ENCODE data around the gene TRPM2. TPM values are rescaled to one million over a fixed set of nuclear protein-coding genes. Genes with fewer than 3 reads are reported as not detected.
"Not testable (repeated sequence)": the region's sequence is repeated elsewhere in the genome, so short reads cannot be mapped to it uniquely, and the experiment has no call there.

The TRPM2 gene
- total and polyA plus RNA-seq, 2 donors, result 2.7 to 9.4 TPM

DNA sequence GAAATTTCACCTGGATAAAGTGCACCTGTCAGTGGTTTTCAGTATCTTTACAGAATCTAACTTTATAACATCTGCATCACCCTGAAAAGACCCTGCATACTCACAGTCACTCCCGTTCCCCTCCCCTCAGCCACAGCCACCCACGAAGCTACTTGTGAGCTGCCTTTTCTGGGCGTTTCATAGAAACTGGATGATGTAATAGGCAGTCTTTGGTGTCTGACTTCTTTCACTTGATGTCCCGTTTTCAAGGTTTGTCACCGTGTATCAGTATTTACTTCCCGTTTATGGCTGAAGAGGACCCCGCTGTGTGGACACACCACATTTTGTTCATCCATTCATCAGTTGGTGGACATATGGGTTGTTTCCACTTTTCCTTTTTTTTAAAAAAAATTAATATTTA, 54.1 kb downstream of the TRPM2 start:
- H3K4me3 ChIP-seq (ENCODE audit: low read length in 2 of 2), result no peak overlapping the region
- H3K27ac ChIP-seq (ENCODE audit: low read depth in 1 of 2, low read length in 1 of 2), result no peak overlapping the region
- peaks cover 0 to 13% of the 10 kb centered on the region in 2 donors for H3K9me3 ChIP-seq (ENCODE audit: control insufficient read depth in 2 of 2, insufficient read depth in 1 of 2, low read length in 1 of 2)
- WGBS, result 88% methylated on average over 7 of the region's 7 CpGs
- H3K36me3 ChIP-seq (ENCODE audit: control insufficient read depth in 2 of 2, insufficient read depth in 2 of 2, low read length in 1 of 2), result no peaks in the 10 kb centered on the region
- no peaks in the 10 kb centered on the region for H3K4me1 ChIP-seq (ENCODE audit: control insufficient read depth in 2 of 2, insufficient read depth in 2 of 2, low read length in 2 of 2)
- DNase-seq (ENCODE audit: low read depth in 6 of 9, low spot score in 9 of 9), result peak in 1 of 9 donors; percentile 10
- H3K27me3 ChIP-seq (ENCODE audit: control insufficient read depth in 2 of 2, insufficient read depth in 1 of 2, low read length in 1 of 2), result no peaks in the 10 kb centered on the region

GRCh38 chr21:44408226-44408625, 54.8 kb downstream of the TRPM2 start:
- DNase-seq (ENCODE audit: low read depth in 6 of 9, low spot score in 9 of 9), result no peak
- Histone ChIP-seq H3K4me3 (ENCODE audit: low read length in 2 of 2) (no peak overlapping the region), H3K4me1 (ENCODE audit: control insufficient read depth in 2 of 2, insufficient read depth in 2 of 2, low read length in 2 of 2) (no peaks in the 10 kb centered on the region), H3K27ac (ENCODE audit: low read depth in 1 of 2, low read length in 1 of 2) (no peak overlapping the region), H3K9me3 (ENCODE audit: control insufficient read depth in 2 of 2, insufficient read depth in 1 of 2, low read length in 1 of 2) (peaks cover 0 to 13% of the 10 kb centered on the region in 2 donors), H3K27me3 (ENCODE audit: control insufficient read depth in 2 of 2, insufficient read depth in 1 of 2, low read length in 1 of 2) (no peaks in the 10 kb centered on the region), H3K36me3 (ENCODE audit: control insufficient read depth in 2 of 2, insufficient read depth in 2 of 2, low read length in 1 of 2) (no peaks in the 10 kb centered on the region)
- WGBS, result 97% methylated on average over 15 of the region's 15 CpGs

- Histone ChIP-seq H3K27me3 (ENCODE audit: control insufficient read depth in 2 of 2, insufficient read depth in 1 of 2, low read length in 1 of 2) (no peaks in the 10 kb centered on the region), H3K36me3 (ENCODE audit: control insufficient read depth in 2 of 2, insufficient read depth in 2 of 2, low read length in 1 of 2) (peaks cover 3 to 9% of the 10 kb centered on the region in 2 donors), H3K9me3 (ENCODE audit: control insufficient read depth in 2 of 2, insufficient read depth in 1 of 2, low read length in 1 of 2) (peaks cover 1 to 23% of the 10 kb centered on the region in 2 donors), H3K27ac (ENCODE audit: low read depth in 1 of 2, low read length in 1 of 2) (no peak overlapping the region), H3K4me1 (ENCODE audit: control insufficient read depth in 2 of 2, insufficient read depth in 2 of 2, low read length in 2 of 2) (no peaks in the 10 kb centered on the region), H3K4me3 (ENCODE audit: low read length in 2 of 2) (no peak overlapping the region)
- no peak for DNase-seq (ENCODE audit: low read depth in 6 of 9, low spot score in 9 of 9)
- 98% methylated on average over 27 of the region's 27 CpGs for WGBS
These were observed 60.3 kb downstream of the TRPM2 start for GRCh38 chr21:44413566-44414290.

GRCh38 chr21:44414291-44415072, 61.1 kb downstream of the TRPM2 start:
- H3K36me3 ChIP-seq (ENCODE audit: control insufficient read depth in 2 of 2, insufficient read depth in 2 of 2, low read length in 1 of 2), result peaks cover 7 to 13% of the 10 kb centered on the region in 2 donors
- H3K4me3 ChIP-seq (ENCODE audit: low read length in 2 of 2), result no peak overlapping the region
- no peak overlapping the region for H3K27ac ChIP-seq (ENCODE audit: low read depth in 1 of 2, low read length in 1 of 2)
- peaks cover 1 to 27% of the 10 kb centered on the region in 2 donors for H3K9me3 ChIP-seq (ENCODE audit: control insufficient read depth in 2 of 2, insufficient read depth in 1 of 2, low read length in 1 of 2)
- 95% methylated on average over 30 of the region's 30 CpGs for WGBS
- DNase-seq (ENCODE audit: low read depth in 6 of 9, low spot score in 9 of 9), result no peak
- no peaks in the 10 kb centered on the region for H3K4me1 ChIP-seq (ENCODE audit: control insufficient read depth in 2 of 2, insufficient read depth in 2 of 2, low read length in 2 of 2)
- H3K27me3 ChIP-seq (ENCODE audit: control insufficient read depth in 2 of 2, insufficient read depth in 1 of 2, low read length in 1 of 2), result no peaks in the 10 kb centered on the region

- peaks cover 7 to 13% of the 10 kb centered on the region in 2 donors for H3K36me3 ChIP-seq (ENCODE audit: control insufficient read depth in 2 of 2, insufficient read depth in 2 of 2, low read length in 1 of 2)
- H3K27ac ChIP-seq (ENCODE audit: low read depth in 1 of 2, low read length in 1 of 2), result no peak overlapping the region
- H3K9me3 ChIP-seq (ENCODE audit: control insufficient read depth in 2 of 2, insufficient read depth in 1 of 2, low read length in 1 of 2), result peaks cover 1 to 27% of the 10 kb centered on the region in 2 donors
- 90% methylated on average over 24 of the region's 24 CpGs for WGBS
- H3K27me3 ChIP-seq (ENCODE audit: control insufficient read depth in 2 of 2, insufficient read depth in 1 of 2, low read length in 1 of 2), result no peaks in the 10 kb centered on the region
- no peak overlapping the region for H3K4me3 ChIP-seq (ENCODE audit: low read length in 2 of 2)
- DNase-seq (ENCODE audit: low read depth in 6 of 9, low spot score in 9 of 9), result no peak
- no peaks in the 10 kb centered on the region for H3K4me1 ChIP-seq (ENCODE audit: control insufficient read depth in 2 of 2, insufficient read depth in 2 of 2, low read length in 2 of 2)
These were observed 61.9 kb downstream of the TRPM2 start for GRCh38 chr21:44415073-44416025.

DNA sequence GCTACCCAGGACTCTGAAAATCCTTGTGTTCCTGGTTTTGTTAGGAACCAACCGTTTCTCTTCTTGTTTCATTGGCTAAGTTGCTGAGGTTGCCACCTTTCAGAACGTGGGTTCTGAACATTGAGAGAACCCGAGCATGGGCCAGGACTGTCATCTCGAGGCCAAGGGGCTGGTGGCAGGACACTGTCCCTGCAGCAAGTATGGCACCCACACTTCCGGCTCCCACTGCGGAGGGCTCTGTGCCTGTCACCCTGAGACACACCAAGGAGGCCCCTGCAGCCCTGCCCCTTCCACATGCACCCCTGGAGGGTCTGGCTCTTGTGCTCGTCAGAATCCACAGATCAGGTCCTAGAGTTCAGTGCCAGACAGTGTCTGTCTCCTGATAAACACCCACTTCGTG, 62.8 kb downstream of the TRPM2 start:
- no peaks in the 10 kb centered on the region for H3K4me1 ChIP-seq (ENCODE audit: control insufficient read depth in 2 of 2, insufficient read depth in 2 of 2, low read length in 2 of 2)
- H3K36me3 ChIP-seq (ENCODE audit: control insufficient read depth in 2 of 2, insufficient read depth in 2 of 2, low read length in 1 of 2), result peaks cover 7 to 13% of the 10 kb centered on the region in 2 donors
- 82% methylated on average over 8 of the region's 8 CpGs for WGBS
- DNase-seq (ENCODE audit: low read depth in 6 of 9, low spot score in 9 of 9), result no peak
- H3K27me3 ChIP-seq (ENCODE audit: control insufficient read depth in 2 of 2, insufficient read depth in 1 of 2, low read length in 1 of 2), result no peaks in the 10 kb centered on the region
- H3K27ac ChIP-seq (ENCODE audit: low read depth in 1 of 2, low read length in 1 of 2), result no peak overlapping the region
- H3K4me3 ChIP-seq (ENCODE audit: low read length in 2 of 2), result no peak overlapping the region
- peaks cover 1 to 27% of the 10 kb centered on the region in 2 donors for H3K9me3 ChIP-seq (ENCODE audit: control insufficient read depth in 2 of 2, insufficient read depth in 1 of 2, low read length in 1 of 2)

GRCh38 chr21:44417621-44418107, 64.2 kb downstream of the TRPM2 start:
- not testable (repeated sequence) for H3K27me3 ChIP-seq (ENCODE audit: control insufficient read depth in 2 of 2, insufficient read depth in 1 of 2, low read length in 1 of 2); H3K4me1 ChIP-seq (ENCODE audit: control insufficient read depth in 2 of 2, insufficient read depth in 2 of 2, low read length in 2 of 2); H3K4me3 ChIP-seq (ENCODE audit: low read length in 2 of 2); DNase-seq (ENCODE audit: low read depth in 6 of 9, low spot score in 9 of 9); H3K27ac ChIP-seq (ENCODE audit: low read depth in 1 of 2, low read length in 1 of 2)
- Histone ChIP-seq H3K36me3 (ENCODE audit: control insufficient read depth in 2 of 2, insufficient read depth in 2 of 2, low read length in 1 of 2) (peaks cover 7 to 13% of the 10 kb centered on the region in 2 donors), H3K9me3 (ENCODE audit: control insufficient read depth in 2 of 2, insufficient read depth in 1 of 2, low read length in 1 of 2) (peaks cover 1 to 27% of the 10 kb centered on the region in 2 donors)
- WGBS, result 99% methylated on average over 21 of the region's 21 CpGs

GRCh38 chr21:44418108-44418875, 64.9 kb downstream of the TRPM2 start:
- H3K27ac ChIP-seq (ENCODE audit: low read depth in 1 of 2, low read length in 1 of 2), result no peak overlapping the region
- H3K27me3 ChIP-seq (ENCODE audit: control insufficient read depth in 2 of 2, insufficient read depth in 1 of 2, low read length in 1 of 2), result no peaks in the 10 kb centered on the region
- no peaks in the 10 kb centered on the region for H3K4me1 ChIP-seq (ENCODE audit: control insufficient read depth in 2 of 2, insufficient read depth in 2 of 2, low read length in 2 of 2)
- H3K36me3 ChIP-seq (ENCODE audit: control insufficient read depth in 2 of 2, insufficient read depth in 2 of 2, low read length in 1 of 2), result peaks cover 7 to 13% of the 10 kb centered on the region in 2 donors
- H3K4me3 ChIP-seq (ENCODE audit: low read length in 2 of 2), result no peak overlapping the region
- DNase-seq (ENCODE audit: low read depth in 6 of 9, low spot score in 9 of 9), result no peak
- peaks cover 1 to 27% of the 10 kb centered on the region in 2 donors for H3K9me3 ChIP-seq (ENCODE audit: control insufficient read depth in 2 of 2, insufficient read depth in 1 of 2, low read length in 1 of 2)
- WGBS, result 94% methylated on average over 25 of the region's 25 CpGs
